Measurements from ENCODE around the gene CAP2.
"Not testable (repeated sequence)": the region's sequence is repeated elsewhere in the genome, so short reads cannot be mapped to it uniquely, and the experiment has no call there.

- not testable (repeated sequence) for TF ChIP-seq CTCF, POLR2A, POLR2AphosphoS5 (IDR thresholded peaks at IDR 0.05)
Observed at GRCh38 chr6:17414395-17414794, 21.0 kb downstream of the CAP2 start.
